GM12878 (cell line): ENCODE results near the gene TXLNG. TPM values are rescaled to one million over a fixed set of nuclear protein-coding genes. Genes with fewer than 3 reads are reported as not detected.

Experiments
- ATAC-seq: fragments of 200-7000 bp; cut with Tn5 transposase; 3 replicates; pipeline ENCODE4 v1.9.1; 2020; ENCODE audit warnings: mild to moderate bottlenecking, moderate library complexity
- BruUV-seq: library from RNA; stranded (reverse); fragments of 400-500 nt; replicated peaks from 2 replicates; lab custom pipeline; 2021; lab: Mats Ljungman, UMichigan
- CTCF ChIA-PET: fragments of 300-600 bp; sonication (Branson Sonifier 250); formaldehyde crosslinking; extraction: SDS; loops from one replicate; lab custom pipeline; 2021; ENCODE audit warnings: inconsistent platforms; lab: Yijun Ruan, JAX
- POLR2A ChIA-PET: fragments of 350-600 bp; formaldehyde crosslinking; extraction: SDS; loops from one replicate; lab custom pipeline; 2021; ENCODE audit warnings: inconsistent platforms; lab: Charles Lee
- RAD21 ChIA-PET: fragments of 300-600 bp; sonication (Branson Sonifier 250); formaldehyde crosslinking; loops from one replicate; lab custom pipeline; 2023; ENCODE audit warnings: antibody characterized with exemption; ENCODE audit not compliant: unreplicated experiment; lab: Charles Lee
- SMC1A ChIA-PET: fragments of 300-600 bp; sonication (Branson Sonifier 250); formaldehyde crosslinking; loops from one replicate; lab custom pipeline; 2023; ENCODE audit not compliant: unreplicated experiment, uncharacterized antibody; lab: Charles Lee
- DNase-seq: peaks from one replicate; pipeline ENCODE4 v3.0.0-alpha.2; 2011; ENCODE audit warnings: low read depth, low spot score
- FAIRE-seq: peaks from 3 replicates; lab custom pipeline; 2011; peaks lifted over from hg19 to GRCh38; lab: Jason Lieb, UNC
- H2AFZ ChIP-seq: 2 replicates; pipeline ENCODE4 v1.6.0; 2011; ENCODE audit warnings: low read depth, low read length, control low read depth; ENCODE audit not compliant: control insufficient read depth
- H3K27ac ChIP-seq: 2 replicates; pipeline ENCODE4 v1.5.1; 2011; ENCODE audit warnings: control low read depth; ENCODE audit not compliant: control insufficient read depth, insufficient read depth
- H3K27me3 ChIP-seq, 2 experiments: replicated peaks in 1 of 2; 2 replicates each; pipeline versions ENCODE4 v1.6.0 to v1.6.1; 2011; ENCODE audit warnings: low read length in 1 of 2; ENCODE audit not compliant: control insufficient read depth in 2 of 2, insufficient read depth in 2 of 2
- H3K36me3 ChIP-seq, 2 experiments: 2 replicates each; pipeline ENCODE4 v1.5.1; 2011; ENCODE audit warnings: low read length in 1 of 2; ENCODE audit not compliant: control insufficient read depth in 2 of 2, insufficient read depth in 2 of 2
- H3K4me1 ChIP-seq: 2 replicates; pipeline ENCODE4 v1.6.1; 2011; ENCODE audit warnings: mild to moderate bottlenecking, low read length, moderate library complexity, mixed read lengths; ENCODE audit not compliant: control insufficient read depth, insufficient read depth
- H3K4me2 ChIP-seq: 2 replicates; pipeline ENCODE4 v1.6.0; 2011; ENCODE audit warnings: control low read depth; ENCODE audit not compliant: control insufficient read depth, insufficient read depth
- H3K4me3 ChIP-seq: fragments of 200-600 bp; sonication (generic); 2 replicates; pipeline ENCODE4 v1.5.1; 2016
- H3K79me2 ChIP-seq: 2 replicates; pipeline ENCODE4 v1.6.0; 2011; ENCODE audit warnings: low read length; ENCODE audit not compliant: control insufficient read depth, insufficient read depth
- H3K9ac ChIP-seq: 2 replicates; pipeline ENCODE4 v1.8.0; 2011; ENCODE audit warnings: low read length, control low read depth, mixed read lengths; ENCODE audit not compliant: control insufficient read depth, insufficient read depth
- H3K9me3 ChIP-seq: replicated peaks from 3 replicates; pipeline ENCODE4 v1.5.1; 2011; ENCODE audit warnings: mild to moderate bottlenecking, low read length; ENCODE audit not compliant: control insufficient read depth, insufficient read depth
- H4K20me1 ChIP-seq: 2 replicates; pipeline ENCODE4 v1.6.0; 2011; ENCODE audit not compliant: control insufficient read depth, insufficient read depth
- BACH1 ChIP-seq: fragments of 450-650 bp; IDR thresholded peaks from 2 replicates; pipeline ENCODE4 v1.6.1; 2017; ENCODE audit warnings: mild to moderate bottlenecking, borderline replicate concordance
- CHD2 ChIP-seq: IDR thresholded peaks from 2 replicates; pipeline ENCODE4 v1.6.1; 2011; ENCODE audit warnings: low read depth, low read length, improper control_type of control experiment, borderline replicate concordance
- CREB1 ChIP-seq: IDR thresholded peaks from 2 replicates; pipeline ENCODE4 v1.6.1; 2012; ENCODE audit warnings: low read depth, mild to moderate bottlenecking, inconsistent platforms
- DPF2 ChIP-seq: fragments of 450-650 bp; IDR thresholded peaks from 2 replicates; pipeline ENCODE4 v1.6.1; 2017; ENCODE audit warnings: mild to moderate bottlenecking
- E2F4 ChIP-seq: IDR thresholded peaks from 2 replicates; pipeline ENCODE4 v1.6.1; 2012; ENCODE audit warnings: low read depth, low read length, improper control_type of control experiment
- HDGF ChIP-seq: fragments of 450-650 bp; IDR thresholded peaks from 2 replicates; pipeline ENCODE4 v1.6.1; 2016; ENCODE audit warnings: antibody characterized with exemption
- KLF5 ChIP-seq: fragments of 450-650 bp; IDR thresholded peaks from 2 replicates; pipeline ENCODE4 v1.6.1; 2014; ENCODE audit warnings: mild to moderate bottlenecking; ENCODE audit not compliant: partially characterized antibody
- MTA3 ChIP-seq: IDR thresholded peaks from 2 replicates; pipeline ENCODE4 v1.6.1; 2012; ENCODE audit warnings: low read length, inconsistent platforms, borderline replicate concordance
- PKNOX1 ChIP-seq: fragments of 450-650 bp; IDR thresholded peaks from 2 replicates; pipeline ENCODE4 v1.6.1; 2016; ENCODE audit warnings: mild to moderate bottlenecking
- PML ChIP-seq: IDR thresholded peaks from 2 replicates; pipeline ENCODE4 v1.6.1; 2012; ENCODE audit warnings: low read length, inconsistent platforms
- POLR2A ChIP-seq: IDR thresholded peaks from 2 replicates; pipeline ENCODE4 v1.6.1; 2011; ENCODE audit warnings: low read depth, mild to moderate bottlenecking, low read length
- POU2F2 ChIP-seq: IDR thresholded peaks from 3 replicates; pipeline ENCODE4 v1.6.1; 2011; ENCODE audit warnings: low read depth, mild to moderate bottlenecking, low read length, borderline replicate concordance
- RB1 ChIP-seq: fragments of 450-650 bp; formaldehyde crosslinking; IDR thresholded peaks from 2 replicates; pipeline ENCODE4 v1.6.1; 2017; ENCODE audit warnings: mild to moderate bottlenecking, borderline replicate concordance
- REST ChIP-seq: IDR thresholded peaks from 2 replicates; pipeline ENCODE4 v1.6.1; 2012; ENCODE audit warnings: mild to moderate bottlenecking, low read depth, low read length
- SP1 ChIP-seq: IDR thresholded peaks from one replicate; pipeline ENCODE4 v1.6.1; 2011; ENCODE audit warnings: low read depth, low read length
- TAF1 ChIP-seq: IDR thresholded peaks from 2 replicates; pipeline ENCODE4 v1.6.1; 2011; ENCODE audit warnings: mild to moderate bottlenecking, low read depth, low read length, borderline replicate concordance
- TBL1XR1 ChIP-seq: IDR thresholded peaks from 2 replicates; pipeline ENCODE4 v1.6.1; 2012; ENCODE audit warnings: low read depth, low read length, improper control_type of control experiment
- TCF3 ChIP-seq: IDR thresholded peaks from 2 replicates; pipeline ENCODE4 v1.6.1; 2012; ENCODE audit warnings: low read depth, mild to moderate bottlenecking, low read length, borderline replicate concordance; ENCODE audit not compliant: insufficient read depth
- ZNF207 ChIP-seq: fragments of 450-650 bp; IDR thresholded peaks from 2 replicates; pipeline ENCODE4 v1.6.1; 2014; ENCODE audit warnings: antibody characterized with exemption, mild to moderate bottlenecking, borderline replicate concordance
- WGBS: methylation state at CpG from one replicate; pipeline ENCODE4 v1.1.6; 2016; ENCODE audit warnings: low lambda C conversion rate; ENCODE audit not compliant: insufficient replicate concordance, insufficient coverage; ENCODE audit errors: missing lambda C conversion rate; 5-methylcytosine and 5-hydroxymethylcytosine counted together
- in situ Hi-C: fragments of 300-500 bp; cut with MboI; formaldehyde crosslinking; loops from 9 replicates; pipeline ENCODE4 v1.14.3; 2018; ENCODE audit warnings: mixed read lengths
- intact Hi-C: fragments of 100-400 bp; cut with micrococcal nuclease; formaldehyde crosslinking; loops from one replicate; pipeline ENCODE4 v1.14.2; 2022; ENCODE audit not compliant: unreplicated experiment
- polyA plus RNA-seq, 11 experiments: library from polyadenylated mRNA; depleted of rRNA in 4 of 11; unstranded in 6 of 11; stranded (reverse) in 5 of 11; fragments of >200 nt; fragmentation: Nextera tagmentation in 4 of 11; fragmentation: Illumina TruSeq in 1 of 11; extraction: Ambion mirVana in 4 of 11; extraction: Trizol in 1 of 11; gene quantifications; 1 replicate in 1 of 11; 2 replicates in 10 of 11; pipeline versions ENCODE4 v1.2.1 to v1.2.3, GENCODE V29; 2011 to 2016; ENCODE audit warnings: inconsistent platforms in 2 of 11, missing spikeins in 2 of 11, low read depth in 1 of 11
- total RNA-seq, 4 experiments: library from RNA; depleted of rRNA in 3 of 4; stranded (reverse); fragments of >200 nt in 3 of 4; fragmentation: Illumina TruSeq in 1 of 4; extraction: Trizol in 1 of 4; gene quantifications; 2 replicates each; pipeline versions ENCODE4 v1.2.1 to v1.2.3, GENCODE V29; 2013 to 2021

The TXLNG gene
- total and polyA plus RNA-seq, 10 of the 15 experiments (the other 5 are each of a cell fraction or from before 2014, with no cell fraction given): 9.9 to 40.7 (median 19.5) TPM

- Histone ChIP-seq H3K27me3 (peaks cover 0 to 6% of the 10 kb centered on the region in 2 experiments; a peak in 1 of 4 replicates), H3K4me3 (peak within 1 kb of the TSS; percentile 93), H3K36me3 (0 out of 4 replicates have a peak, but pooled peaks cover 0 to 5% of the 10 kb centered on the region in 2 experiments), H4K20me1 (peaks cover 2% of the 10 kb centered on the region; the same call in 1 of the 2 replicates), H3K4me1 (peaks cover 7% of the 10 kb centered on the region), H3K9me3 (no peaks in the 10 kb centered on the region), H2AFZ (peak within 1 kb of the TSS; percentile 79), H3K9ac (peak within 1 kb of the TSS; percentile 88), H3K27ac (peak within 1 kb of the TSS; percentile 92), H3K4me2 (peak within 1 kb of the TSS; percentile 89), H3K79me2 (peaks cover 38% of the 10 kb centered on the region)
- 1% methylated on average over 43 of the region's 84 CpGs for WGBS
- ChIA-PET CTCF (interaction anchor here (0.9 to 1.9 kb wide), 3 partner anchors 10 to 44 kb away, joined by 3 to 14 read pairs (median 4); no protein-coding TSS in a partner anchor), RAD21 (interaction anchor here (1.3 kb wide), 1 partner anchor 10 kb away, joined by 3 read pairs; no protein-coding TSS in a partner anchor), POLR2A (interaction anchor here (2.2 kb wide), 1 partner anchor 12 kb away, joined by 6 read pairs; no protein-coding TSS in a partner anchor), SMC1A (no interaction called here)
- no TSS peak for BruUV-seq
- intact Hi-C loops: loop anchor here (5.0 kb wide), 1 partner anchor 83 kb away; the partner anchor contains the start of gene TXLNG
- DNase-seq: peak; percentile 57
- peak; percentile 89 for ATAC-seq
- FAIRE-seq: no peak
- in situ Hi-C loops: no loop called here
- TF ChIP-seq E2F4 (0 out of 2 replicates have a peak, but pooled peaks have one; percentile 26), DPF2 (0 out of 2 replicates have a peak, but pooled peaks have one; percentile 34), REST (no peak), CHD2 (peak; percentile 85), TAF1 (peak; percentile 43; the same call in 1 of the 2 replicates), HDGF (0 out of 2 replicates have a peak, but pooled peaks have one; percentile 43), KLF5 (peak; percentile 46), MTA3 (no peak), BACH1 (peak; percentile 42; the same call in 1 of the 2 replicates), POLR2A (peak; percentile 84), SP1 (peak; percentile 40), PKNOX1 (peak; percentile 86), POU2F2 (0 out of 3 replicates have a peak, but pooled peaks have one; percentile 11), PML (0 out of 2 replicates have a peak, but pooled peaks have one; percentile 43), RB1 (no peak), CREB1 (peak; percentile 30; the same call in 1 of the 2 replicates), TBL1XR1 (peak; percentile 40; the same call in 1 of the 2 replicates), ZNF207 (peak; percentile 68; the same call in 1 of the 2 replicates), TCF3 (no peak)
These were observed 84.0 kb downstream of the TXLNG start, which contains the start of gene RBBP7 for GRCh38 chrX:16870095-16870861. RBBP7 (minus strand) TSS chrX:16870362; CDS start chrX:16870053, 309 bp downstream.
